Testis (tissue), 2 donors: Measurements from ENCODE around the gene SPACA7.

Experiments
- CTCF ChIP-seq, 3 experiments: fragments of 450-650 bp in 2 of 3; fragments of 200-600 bp in 1 of 3; sonication (generic) in 1 of 3; IDR thresholded peaks; one replicate each; pipeline ENCODE4 v1.5.1; 2016 to 2019; ENCODE audit warnings: antibody characterized with exemption in 3 of 3, mild to moderate bottlenecking in 2 of 3, moderate library complexity in 1 of 3
- POLR2A ChIP-seq: fragments of 450-650 bp; IDR thresholded peaks from one replicate; pipeline ENCODE4 v1.6.1; 2017; ENCODE audit warnings: antibody characterized with exemption, mild to moderate bottlenecking, moderate library complexity

- no peak for TF ChIP-seq CTCF (IDR thresholded peaks at IDR 0.05)
- no peak for TF ChIP-seq POLR2A
These were observed 70.2 kb downstream of the SPACA7 start for GRCh38 chr13:112446347-112446861.
